HCT116 (cell line): Measurements from ENCODE around the gene EPB41L5. TPM values are rescaled to one million over a fixed set of nuclear protein-coding genes. Genes with fewer than 3 reads are reported as not detected.

Experiments used
- ATAC-seq: fragments of 200-7000 bp; cut with Tn5 transposase; 2 replicates; pipeline ENCODE4 v1.9.1; 2020; ENCODE audit warnings: mild to moderate bottlenecking, moderate library complexity
- BruUV-seq: library from RNA; stranded (reverse); fragments of 400-500 nt; replicated peaks from 2 replicates; lab custom pipeline; 2021; lab: Mats Ljungman, UMichigan
- CTCF ChIA-PET: fragments of 300-600 bp; sonication (Branson Sonifier 250); formaldehyde crosslinking; loops from one replicate; lab custom pipeline; 2021; ENCODE audit warnings: antibody characterized with exemption; lab: Charles Lee
- POLR2A ChIA-PET: fragments of 300-600, 350-600 bp; sonication (Branson Sonifier 250); formaldehyde crosslinking; loops from one replicate; lab custom pipeline; 2021; ENCODE audit warnings: antibody characterized with exemption; lab: Charles Lee
- RAD21 ChIA-PET, 2 experiments: fragments of 300-600 bp; sonication (Branson Sonifier 250); formaldehyde crosslinking; loops; one replicate each; lab custom pipeline; 2023; ENCODE audit warnings: low total read pairs in 2 of 2; ENCODE audit not compliant: uncharacterized antibody in 2 of 2, unreplicated experiment in 2 of 2, low non-redundant PET in 1 of 2; lab: Charles Lee
- DNase-seq: peaks from one replicate; pipeline ENCODE4 v3.0.0-alpha.2; 2010; ENCODE audit warnings: low read depth, low spot score
- H2AFZ ChIP-seq: fragments of 200-600 bp; shearing (Covaris generic), sonication (generic); 2 replicates; pipeline ENCODE4 v1.6.1; 2017; ENCODE audit warnings: low read depth, mixed run types, mixed read lengths, antibody characterized with exemption, low read length; ENCODE audit not compliant: poor library complexity, severe bottlenecking
- H3K27ac ChIP-seq: 2 replicates; pipeline ENCODE4 v1.5.1; 2012; ENCODE audit warnings: low read depth, low read length
- H3K27me3 ChIP-seq: fragments of 200-600 bp; sonication (generic); 2 replicates; pipeline ENCODE4 v1.6.1; 2016; ENCODE audit warnings: mixed run types, low read length, mixed read lengths; ENCODE audit not compliant: insufficient read depth
- H3K36me3 ChIP-seq, 2 experiments: fragments of 200-500 bp in 1 of 2; fragments of 200-600 bp in 1 of 2; sonication (Bioruptor generic) in 1 of 2; sonication (generic) in 1 of 2; 2 replicates each; pipeline versions ENCODE4 v1.5.1 to v1.6.1; 2014 to 2016; ENCODE audit warnings: low read length in 2 of 2, inconsistent platforms in 1 of 2, mixed read lengths in 1 of 2, mixed run types in 1 of 2; ENCODE audit not compliant: insufficient read depth in 2 of 2, control insufficient read depth in 1 of 2
- H3K4me1 ChIP-seq, 2 experiments: fragments of 200-600 bp in 1 of 2; sonication (generic) in 1 of 2; 2 replicates each; pipeline versions ENCODE4 v1.5.1 to v1.6.1; 2012 to 2017; ENCODE audit warnings: low read length in 2 of 2, inconsistent platforms in 1 of 2, mild to moderate bottlenecking in 1 of 2, mixed read lengths in 1 of 2, mixed run types in 1 of 2, moderate library complexity in 1 of 2; ENCODE audit not compliant: insufficient read depth in 2 of 2, control insufficient read depth in 1 of 2
- H3K4me2 ChIP-seq: fragments of 200-600 bp; sonication (generic); 2 replicates; pipeline ENCODE4 v1.6.1; 2017; ENCODE audit warnings: mixed run types, low read length, mixed read lengths
- H3K4me3 ChIP-seq, 2 experiments: fragments of 200-600 bp in 1 of 2; sonication (generic) in 1 of 2; replicated peaks in 1 of 2; 2 replicates each; pipeline ENCODE4 v1.5.1; 2011 to 2016; ENCODE audit warnings: low read length in 2 of 2, control low read depth in 1 of 2, low read depth in 1 of 2, mild to moderate bottlenecking in 1 of 2, mixed read lengths in 1 of 2, mixed run types in 1 of 2
- H3K79me2 ChIP-seq: fragments of 200-600 bp; sonication (generic); 2 replicates; pipeline ENCODE4 v1.6.1; 2017; ENCODE audit warnings: mild to moderate bottlenecking, mixed run types, low read length, moderate library complexity, mixed read lengths; ENCODE audit not compliant: insufficient read depth
- H3K9ac ChIP-seq: fragments of 200-600 bp; sonication (generic); 2 replicates; pipeline ENCODE4 v1.6.1; 2016; ENCODE audit warnings: low read length, mixed read lengths
- H3K9me2 ChIP-seq: fragments of 200-600 bp; sonication (generic), shearing (Covaris generic); 2 replicates; pipeline ENCODE4 v1.6.1; 2017; ENCODE audit warnings: mixed run types, mild to moderate bottlenecking, moderate library complexity; ENCODE audit not compliant: insufficient read depth
- H3K9me3 ChIP-seq, 2 experiments: fragments of 200-500 bp in 1 of 2; fragments of 200-600 bp in 1 of 2; sonication (Bioruptor generic) in 1 of 2; sonication (generic) in 1 of 2; 2 replicates each; pipeline ENCODE4 v1.6.1; 2014 to 2017; ENCODE audit warnings: low read length in 2 of 2, mixed read lengths in 2 of 2, inconsistent platforms in 1 of 2, low read depth in 1 of 2, mild to moderate bottlenecking in 1 of 2, mixed run types in 1 of 2, moderate library complexity in 1 of 2; ENCODE audit not compliant: control insufficient read depth in 1 of 2, insufficient read depth in 1 of 2
- H4K20me1 ChIP-seq: fragments of 200-600 bp; sonication (generic), shearing (Covaris generic); 2 replicates; pipeline ENCODE4 v1.6.1; 2017; ENCODE audit warnings: mixed run types, mild to moderate bottlenecking, moderate library complexity; ENCODE audit not compliant: insufficient read depth
- CBX3 ChIP-seq: IDR thresholded peaks from 2 replicates; pipeline ENCODE4 v1.6.1; 2012; ENCODE audit warnings: low read depth
- EZH2 ChIP-seq: fragments of 200-600 bp; sonication (generic); IDR thresholded peaks from 2 replicates; pipeline ENCODE4 v1.6.1; 2017; ENCODE audit warnings: antibody characterized with exemption, mixed run types
- EZH2phosphoT487 ChIP-seq: fragments of 200-600 bp; IDR thresholded peaks from 2 replicates; pipeline ENCODE4 v1.6.1; 2018; ENCODE audit warnings: antibody characterized with exemption, borderline replicate concordance
- FOSL1 ChIP-seq: IDR thresholded peaks from 2 replicates; pipeline ENCODE4 v1.6.1; 2012; ENCODE audit warnings: low read depth
- JUND ChIP-seq: IDR thresholded peaks from 2 replicates; pipeline ENCODE4 v1.6.1; 2012
- POLR2A ChIP-seq: IDR thresholded peaks from 2 replicates; pipeline ENCODE4 v1.7.0; 2011; ENCODE audit warnings: borderline replicate concordance; ENCODE audit not compliant: insufficient read depth, insufficient read length; ENCODE audit errors: extremely low read depth
- POLR2AphosphoS5 ChIP-seq: IDR thresholded peaks from 2 replicates; pipeline ENCODE4 v1.6.1; 2011; ENCODE audit warnings: mild to moderate bottlenecking, low read depth, low read length, moderate library complexity
- TCF7L2 ChIP-seq: IDR thresholded peaks from 2 replicates; pipeline ENCODE4 v1.7.0; 2011; ENCODE audit warnings: borderline replicate concordance, inconsistent platforms; ENCODE audit not compliant: insufficient read depth, insufficient read length; ENCODE audit errors: extremely low read depth
- ZFX ChIP-seq: fragments of 450-650 bp; IDR thresholded peaks from 2 replicates; pipeline ENCODE4 v1.6.1; 2017
- intact Hi-C: fragments of 100-400 bp; cut with micrococcal nuclease; formaldehyde crosslinking; loops from 2 replicates; pipeline ENCODE4 v1.10.0; 2022
- total RNA-seq: library from RNA; stranded (reverse); gene quantifications from one replicate; pipeline ENCODE4 v1.2.1, GENCODE V29; 2021; ENCODE audit not compliant: unreplicated experiment
- TF ChIP-seq, protein P1 (sequence below): IDR thresholded peaks from 2 replicates; pipeline ENCODE4 v1.6.1; 2011; ENCODE audit warnings: mild to moderate bottlenecking, low read length, moderate library complexity; ENCODE audit not compliant: insufficient replicate concordance; ENCODE audit errors: extremely low read depth
- TF ChIP-seq, protein P2 (sequence below), 3 experiments: fragments of 200-600 bp in 1 of 3; sonication (generic) in 1 of 3; IDR thresholded peaks in 2 of 3; conservative IDR thresholded peaks in 1 of 3; 2 replicates each; pipeline ENCODE4 v1.5.1; 2012 to 2017; ENCODE audit warnings: low read depth in 2 of 3, low read length in 2 of 3, antibody characterized with exemption in 1 of 3, borderline replicate concordance in 1 of 3, control low read depth in 1 of 3, mild to moderate bottlenecking in 1 of 3, mixed read lengths in 1 of 3, mixed run types in 1 of 3, moderate library complexity in 1 of 3; ENCODE audit not compliant: insufficient read depth in 1 of 3

EPB41L5 gene
- total RNA-seq, 1 experiment from 2014 or later: 14.7 TPM

DNA sequence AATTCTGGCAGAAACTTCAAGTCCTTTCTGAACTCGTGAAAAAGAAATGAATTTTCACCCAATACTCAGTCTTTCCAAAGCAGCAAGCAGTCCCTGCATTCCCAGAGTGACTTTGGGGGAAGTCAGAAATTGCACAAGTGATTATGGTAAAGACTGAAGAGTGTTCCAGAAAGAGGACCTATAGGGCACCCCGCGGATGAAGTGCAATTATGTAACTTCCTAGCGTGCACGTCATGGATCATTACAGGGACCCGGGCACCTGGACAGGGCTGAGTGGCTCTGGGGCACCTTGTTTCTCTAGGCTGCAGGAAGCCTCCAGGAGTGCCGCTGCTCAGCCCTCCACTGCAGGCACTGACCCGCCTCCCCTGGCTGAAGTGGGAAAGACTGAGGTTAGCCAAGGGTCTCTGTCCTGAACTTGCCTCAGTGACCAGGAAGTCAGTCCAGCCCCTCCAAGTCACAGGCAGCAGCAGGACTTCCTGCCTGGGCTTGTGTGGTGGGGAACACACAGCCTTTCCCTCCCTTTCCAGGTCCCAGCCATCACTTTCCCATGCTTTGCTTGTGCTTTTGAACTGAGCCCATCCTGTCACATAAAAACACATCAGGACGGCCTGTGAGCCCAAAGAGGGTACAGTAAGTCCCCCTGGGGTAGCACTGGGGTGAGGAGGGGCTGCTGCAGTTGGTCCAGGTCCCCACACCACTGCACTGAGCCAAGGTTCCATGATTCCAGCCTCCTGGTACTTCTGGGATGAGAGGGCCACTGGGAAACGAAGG, 190.6 kb downstream of the EPB41L5 start:
- POLR2A ChIA-PET: no interaction called here
- H2AFZ ChIP-seq: no peak overlapping the region
- H3K79me2 ChIP-seq: peaks cover 16% of the 10 kb centered on the region
- no peak overlapping the region for H3K4me2 ChIP-seq
- H3K36me3 ChIP-seq: 0 out of 4 replicates have a peak, but pooled peaks cover 0 to 3% of the 10 kb centered on the region in 2 experiments
- H3K4me1 ChIP-seq: peaks cover 0 to 11% of the 10 kb centered on the region in 2 experiments; a peak in 1 of 4 replicates
- H4K20me1 ChIP-seq: no peaks in the 10 kb centered on the region
- no peak for DNase-seq
- no peak overlapping the region for H3K27ac ChIP-seq
- H3K4me3 ChIP-seq: no peak overlapping the region
- H3K27me3 ChIP-seq: no peaks in the 10 kb centered on the region
- BruUV-seq: no TSS peak
- intact Hi-C loops: no loop called here
- RAD21 ChIA-PET: no interaction called here
- no peak overlapping the region for H3K9ac ChIP-seq
- CTCF ChIA-PET: no interaction called here
- H3K9me3 ChIP-seq: no peaks in the 10 kb centered on the region
- no peaks in the 10 kb centered on the region for H3K9me2 ChIP-seq
- ATAC-seq: no peak
- TF ChIP-seq TCF7L2: no peak
- no peak for TF ChIP-seq FOSL1
- TF ChIP-seq, protein P1, sequence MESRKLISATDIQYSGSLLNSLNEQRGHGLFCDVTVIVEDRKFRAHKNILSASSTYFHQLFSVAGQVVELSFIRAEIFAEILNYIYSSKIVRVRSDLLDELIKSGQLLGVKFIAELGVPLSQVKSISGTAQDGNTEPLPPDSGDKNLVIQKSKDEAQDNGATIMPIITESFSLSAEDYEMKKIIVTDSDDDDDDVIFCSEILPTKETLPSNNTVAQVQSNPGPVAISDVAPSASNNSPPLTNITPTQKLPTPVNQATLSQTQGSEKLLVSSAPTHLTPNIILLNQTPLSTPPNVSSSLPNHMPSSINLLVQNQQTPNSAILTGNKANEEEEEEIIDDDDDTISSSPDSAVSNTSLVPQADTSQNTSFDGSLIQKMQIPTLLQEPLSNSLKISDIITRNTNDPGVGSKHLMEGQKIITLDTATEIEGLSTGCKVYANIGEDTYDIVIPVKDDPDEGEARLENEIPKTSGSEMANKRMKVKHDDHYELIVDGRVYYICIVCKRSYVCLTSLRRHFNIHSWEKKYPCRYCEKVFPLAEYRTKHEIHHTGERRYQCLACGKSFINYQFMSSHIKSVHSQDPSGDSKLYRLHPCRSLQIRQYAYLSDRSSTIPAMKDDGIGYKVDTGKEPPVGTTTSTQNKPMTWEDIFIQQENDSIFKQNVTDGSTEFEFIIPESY: no peak
- TF ChIP-seq JUND: no peak
- TF ChIP-seq EZH2: no peak
- TF ChIP-seq POLR2AphosphoS5: no peak
- TF ChIP-seq ZFX: no peak
- TF ChIP-seq, protein P2, sequence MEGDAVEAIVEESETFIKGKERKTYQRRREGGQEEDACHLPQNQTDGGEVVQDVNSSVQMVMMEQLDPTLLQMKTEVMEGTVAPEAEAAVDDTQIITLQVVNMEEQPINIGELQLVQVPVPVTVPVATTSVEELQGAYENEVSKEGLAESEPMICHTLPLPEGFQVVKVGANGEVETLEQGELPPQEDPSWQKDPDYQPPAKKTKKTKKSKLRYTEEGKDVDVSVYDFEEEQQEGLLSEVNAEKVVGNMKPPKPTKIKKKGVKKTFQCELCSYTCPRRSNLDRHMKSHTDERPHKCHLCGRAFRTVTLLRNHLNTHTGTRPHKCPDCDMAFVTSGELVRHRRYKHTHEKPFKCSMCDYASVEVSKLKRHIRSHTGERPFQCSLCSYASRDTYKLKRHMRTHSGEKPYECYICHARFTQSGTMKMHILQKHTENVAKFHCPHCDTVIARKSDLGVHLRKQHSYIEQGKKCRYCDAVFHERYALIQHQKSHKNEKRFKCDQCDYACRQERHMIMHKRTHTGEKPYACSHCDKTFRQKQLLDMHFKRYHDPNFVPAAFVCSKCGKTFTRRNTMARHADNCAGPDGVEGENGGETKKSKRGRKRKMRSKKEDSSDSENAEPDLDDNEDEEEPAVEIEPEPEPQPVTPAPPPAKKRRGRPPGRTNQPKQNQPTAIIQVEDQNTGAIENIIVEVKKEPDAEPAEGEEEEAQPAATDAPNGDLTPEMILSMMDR (IDR thresholded peaks at IDR 0.05 in 2 of 3, conservative IDR thresholded peaks at IDR 0.05 in 1 of 3; ENCODE audit: borderline replicate concordance in 1 of 3, insufficient read depth in 1 of 3, low read depth in 2 of 3, low read length in 2 of 3): no peak
- no peak for TF ChIP-seq POLR2A
- no peak for TF ChIP-seq EZH2phosphoT487
- TF ChIP-seq CBX3: no peak
